Testis (tissue), 3 donors: Measurements from ENCODE around the gene PSMC3. TPM values are rescaled to one million over a fixed set of nuclear protein-coding genes. Genes with fewer than 3 reads are reported as not detected.

Experiments
- DNase-seq: peaks from one replicate; pipeline ENCODE4 v3.0.0-alpha.2; 2019
- H3K27ac ChIP-seq, 2 donors: fragments of 200-600 bp; sonication (generic); one replicate each; pipeline ENCODE4 v1.5.1; 2019
- H3K27me3 ChIP-seq: fragments of 200-600 bp; sonication (generic); one replicate; pipeline ENCODE4 v1.5.1; 2019
- H3K36me3 ChIP-seq: fragments of 200-600 bp; sonication (generic); one replicate; pipeline ENCODE4 v1.5.1; 2017; ENCODE audit warnings: low read depth; ENCODE audit errors: missing control alignments
- H3K4me1 ChIP-seq: fragments of 200-600 bp; sonication (generic); one replicate; pipeline ENCODE4 v1.5.1; 2019
- H3K4me3 ChIP-seq, 2 donors: fragments of 200-600 bp; sonication (generic); one replicate each; pipeline ENCODE4 v1.5.1; 2017 to 2019
- H3K9me3 ChIP-seq: fragments of 200-600 bp; sonication (generic); one replicate; pipeline ENCODE4 v1.5.1; 2017
- POLR2A ChIP-seq: fragments of 450-650 bp; IDR thresholded peaks from one replicate; pipeline ENCODE4 v1.6.1; 2017; ENCODE audit warnings: antibody characterized with exemption, mild to moderate bottlenecking, moderate library complexity
- WGBS, 2 donors: methylation state at CpG; one replicate each; pipeline ENCODE4 v1.1.5; 2018; 5-methylcytosine and 5-hydroxymethylcytosine counted together
- intact Hi-C: fragments of 100-400 bp; cut with DNase I; formaldehyde crosslinking; loops from one replicate; pipeline ENCODE4 v1.15.1; 2023; ENCODE audit warnings: low total_unique reads
- polyA plus RNA-seq: library from polyadenylated mRNA; stranded (reverse); fragments of 350-450 nt; fragmentation: Illumina TruSeq; extraction: RNeasy Lipid Tissue Mini Kit (QIAGEN cat#74804); gene quantifications from one replicate; pipeline ENCODE4 v1.2.3, GENCODE V29; 2014; ENCODE audit warnings: low read depth, low replicate concordance; ENCODE audit not compliant: insufficient read depth
- total RNA-seq, 2 donors: library from RNA; depleted of rRNA; stranded (reverse); fragments of >200 nt; gene quantifications; one replicate each; pipeline ENCODE4 v1.2.3, GENCODE V29; 2016
- TF ChIP-seq, protein P1 (sequence below), 3 experiments: fragments of 450-650 bp in 2 of 3; fragments of 200-600 bp in 1 of 3; sonication (generic) in 1 of 3; IDR thresholded peaks; one replicate each; pipeline ENCODE4 v1.5.1; 2016 to 2019; ENCODE audit warnings: antibody characterized with exemption in 3 of 3, mild to moderate bottlenecking in 2 of 3, moderate library complexity in 1 of 3

The PSMC3 gene
- total and polyA plus RNA-seq, 3 donors from 2014 or later = 98.1 to 228 (median 108) TPM

DNA sequence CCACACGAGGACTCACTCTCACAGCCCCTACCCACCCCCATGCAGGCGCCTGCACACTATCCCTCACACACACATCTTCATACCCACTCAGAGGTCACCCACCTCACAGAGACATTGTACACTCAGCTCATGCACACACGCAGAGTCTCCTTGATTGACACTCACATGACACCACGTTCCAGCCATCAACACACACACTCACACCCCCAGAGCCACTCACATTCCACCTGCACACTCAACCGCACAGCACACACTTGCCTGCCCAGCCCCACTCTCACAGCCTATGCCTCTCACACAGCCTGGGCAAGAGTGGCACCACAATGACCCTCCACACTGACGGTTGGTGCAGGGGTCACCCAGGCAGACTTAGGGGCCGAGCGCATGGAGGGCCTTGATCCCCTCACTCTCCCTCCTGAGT is 50.1 kb downstream of the PSMC3 start:
- Histone ChIP-seq H3K4me1 (no peaks in the 10 kb centered on the region), H3K36me3 (no peaks in the 10 kb centered on the region), H3K9me3 (no peaks in the 10 kb centered on the region), H3K27me3 (no peaks in the 10 kb centered on the region), H3K4me3 (no peak overlapping the region), H3K27ac (no peak overlapping the region)
- TF ChIP-seq, protein P1, sequence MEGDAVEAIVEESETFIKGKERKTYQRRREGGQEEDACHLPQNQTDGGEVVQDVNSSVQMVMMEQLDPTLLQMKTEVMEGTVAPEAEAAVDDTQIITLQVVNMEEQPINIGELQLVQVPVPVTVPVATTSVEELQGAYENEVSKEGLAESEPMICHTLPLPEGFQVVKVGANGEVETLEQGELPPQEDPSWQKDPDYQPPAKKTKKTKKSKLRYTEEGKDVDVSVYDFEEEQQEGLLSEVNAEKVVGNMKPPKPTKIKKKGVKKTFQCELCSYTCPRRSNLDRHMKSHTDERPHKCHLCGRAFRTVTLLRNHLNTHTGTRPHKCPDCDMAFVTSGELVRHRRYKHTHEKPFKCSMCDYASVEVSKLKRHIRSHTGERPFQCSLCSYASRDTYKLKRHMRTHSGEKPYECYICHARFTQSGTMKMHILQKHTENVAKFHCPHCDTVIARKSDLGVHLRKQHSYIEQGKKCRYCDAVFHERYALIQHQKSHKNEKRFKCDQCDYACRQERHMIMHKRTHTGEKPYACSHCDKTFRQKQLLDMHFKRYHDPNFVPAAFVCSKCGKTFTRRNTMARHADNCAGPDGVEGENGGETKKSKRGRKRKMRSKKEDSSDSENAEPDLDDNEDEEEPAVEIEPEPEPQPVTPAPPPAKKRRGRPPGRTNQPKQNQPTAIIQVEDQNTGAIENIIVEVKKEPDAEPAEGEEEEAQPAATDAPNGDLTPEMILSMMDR (IDR thresholded peaks at IDR 0.05) = no peak
- no peak for TF ChIP-seq POLR2A
- DNase-seq = no peak
- 83 to 90% methylated on average over 8 of the region's 8 CpGs for WGBS, 2 donors
- intact Hi-C loops = loop anchor here (10.0 kb wide), 1 partner anchor 79 kb away; no protein-coding TSS in a partner anchor

DNA sequence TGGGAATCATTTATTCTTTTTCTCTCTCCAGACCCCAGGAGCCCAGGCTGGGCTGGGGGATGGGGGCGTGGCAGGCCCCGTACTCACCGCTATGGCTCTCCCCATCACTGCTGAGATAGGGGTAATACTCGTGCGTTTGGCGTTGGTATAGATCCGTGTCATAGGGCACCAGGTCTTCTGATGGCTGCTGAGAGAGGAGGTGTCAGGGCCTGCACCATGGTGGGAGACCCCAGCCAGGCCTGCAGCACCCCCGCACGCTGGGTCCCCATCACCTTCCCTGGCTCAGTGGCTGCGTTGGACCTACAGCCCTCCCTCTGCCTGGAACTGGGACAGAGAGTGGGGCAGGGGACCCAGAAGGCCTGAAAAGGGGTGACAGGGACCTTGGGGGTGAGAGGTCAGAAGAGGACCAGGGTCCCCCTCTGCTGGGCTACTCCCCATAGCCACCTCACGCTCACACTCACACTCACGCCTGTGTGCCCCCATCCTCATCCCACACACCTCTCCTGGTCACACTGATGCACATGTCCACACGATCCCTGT is 50.6 kb downstream of the PSMC3 start:
- TF ChIP-seq, protein P1 (IDR thresholded peaks at IDR 0.05) = no peak
- TF ChIP-seq POLR2A = no peak
- intact Hi-C loops = loop anchor here (10.0 kb wide), 1 partner anchor 79 kb away; no protein-coding TSS in a partner anchor
- DNase-seq = no peak
- Histone ChIP-seq H3K27ac (no peak overlapping the region), H3K4me3 (no peak overlapping the region), H3K4me1 (no peaks in the 10 kb centered on the region), H3K27me3 (no peaks in the 10 kb centered on the region), H3K9me3 (no peaks in the 10 kb centered on the region), H3K36me3 (no peaks in the 10 kb centered on the region)
- WGBS, 2 donors = 84 to 87% methylated on average over 13 of the region's 13 CpGs

DNA sequence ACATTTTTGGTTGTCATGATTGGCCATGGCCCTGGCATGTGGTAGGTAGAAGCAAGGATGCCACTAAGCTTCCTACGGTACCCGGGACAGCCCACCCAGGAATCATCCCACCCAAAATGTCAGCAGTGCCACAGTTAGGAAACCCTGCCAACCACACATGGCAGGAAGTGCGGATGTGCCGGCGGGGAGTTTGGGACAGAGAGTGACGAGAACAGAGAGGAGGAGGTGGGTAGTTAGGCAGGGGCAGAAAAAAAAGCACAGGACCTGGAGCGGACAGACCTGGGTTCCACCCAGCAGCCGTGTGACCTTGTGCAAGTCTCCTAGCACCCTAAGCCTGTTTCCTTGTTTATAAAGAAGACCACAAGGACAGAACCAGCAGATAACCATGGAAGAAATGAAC is 51.2 kb downstream of the PSMC3 start:
- no peak for TF ChIP-seq POLR2A
- TF ChIP-seq, protein P1 (IDR thresholded peaks at IDR 0.05) = no peak
- intact Hi-C loops = loop anchor here (10.0 kb wide), 1 partner anchor 80 kb away; no protein-coding TSS in a partner anchor
- no peaks in the 10 kb centered on the region for H3K27me3 ChIP-seq
- no peaks in the 10 kb centered on the region for H3K36me3 ChIP-seq
- no peak overlapping the region for H3K27ac ChIP-seq
- H3K9me3 ChIP-seq = no peaks in the 10 kb centered on the region
- WGBS, 2 donors = 89% methylated on average over 8 of the region's 8 CpGs
- no peak overlapping the region for H3K4me3 ChIP-seq
- DNase-seq = no peak
- H3K4me1 ChIP-seq = no peaks in the 10 kb centered on the region

DNA sequence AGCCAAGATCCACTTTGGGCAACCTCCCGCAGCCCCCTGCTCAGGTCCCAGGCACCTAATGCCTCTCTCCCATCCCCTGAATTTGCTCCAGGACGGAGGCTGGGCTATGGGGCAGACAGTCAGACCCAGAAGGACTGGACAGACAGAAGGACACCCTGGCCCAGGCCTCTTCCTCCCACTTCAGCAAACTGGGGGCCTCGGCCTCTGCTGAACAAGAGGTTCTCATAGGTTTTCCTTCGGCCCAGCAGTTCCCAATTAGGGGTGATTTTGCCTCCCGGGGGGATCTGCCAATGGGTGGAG is 51.6 kb downstream of the PSMC3 start:
- DNase-seq = no peak
- no peak overlapping the region for H3K27ac ChIP-seq
- no peak for TF ChIP-seq POLR2A
- TF ChIP-seq, protein P1 (IDR thresholded peaks at IDR 0.05) = no peak
- H3K4me3 ChIP-seq = no peak overlapping the region
- WGBS, 2 donors = 85% methylated on average over 3 to 5 of the region's 5 CpGs
- no peaks in the 10 kb centered on the region for H3K36me3 ChIP-seq
- H3K9me3 ChIP-seq = no peaks in the 10 kb centered on the region
- H3K4me1 ChIP-seq = no peaks in the 10 kb centered on the region
- no peaks in the 10 kb centered on the region for H3K27me3 ChIP-seq
- intact Hi-C loops = loop anchor here (10.0 kb wide), 1 partner anchor 80 kb away; no protein-coding TSS in a partner anchor
